ENCODE measurements around the gene GMPR2. TPM values are rescaled to one million over a fixed set of nuclear protein-coding genes. Genes with fewer than 3 reads are reported as not detected.

The GMPR2 gene
- total and polyA plus RNA-seq, 2 experiments from 2014 or later, result 60.6 to 70.6 TPM

GRCh38 chr14:24279301-24280186, 46.8 kb downstream of the GMPR2 start:
- H4K20me1 ChIP-seq (replicated peaks; ENCODE audit: insufficient read depth), result no peaks in the 10 kb centered on the region; the same call in 1 of the 2 replicates
- no peak for DNase-seq (ENCODE audit: low spot score)
- H2AFZ ChIP-seq, result no peak overlapping the region
- TF ChIP-seq, protein P1, sequence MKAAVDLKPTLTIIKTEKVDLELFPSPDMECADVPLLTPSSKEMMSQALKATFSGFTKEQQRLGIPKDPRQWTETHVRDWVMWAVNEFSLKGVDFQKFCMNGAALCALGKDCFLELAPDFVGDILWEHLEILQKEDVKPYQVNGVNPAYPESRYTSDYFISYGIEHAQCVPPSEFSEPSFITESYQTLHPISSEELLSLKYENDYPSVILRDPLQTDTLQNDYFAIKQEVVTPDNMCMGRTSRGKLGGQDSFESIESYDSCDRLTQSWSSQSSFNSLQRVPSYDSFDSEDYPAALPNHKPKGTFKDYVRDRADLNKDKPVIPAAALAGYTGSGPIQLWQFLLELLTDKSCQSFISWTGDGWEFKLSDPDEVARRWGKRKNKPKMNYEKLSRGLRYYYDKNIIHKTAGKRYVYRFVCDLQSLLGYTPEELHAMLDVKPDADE (IDR thresholded peaks at IDR 0.05), result no peak
- TF ChIP-seq CREB1 (CRISPR knock-in tag; IDR thresholded peaks at IDR 0.05; ENCODE audit: low read depth) (no peak), STAT1 (IDR thresholded peaks at IDR 0.05; ENCODE audit: unreplicated experiment) (no peak)
- TF ChIP-seq, protein P2, sequence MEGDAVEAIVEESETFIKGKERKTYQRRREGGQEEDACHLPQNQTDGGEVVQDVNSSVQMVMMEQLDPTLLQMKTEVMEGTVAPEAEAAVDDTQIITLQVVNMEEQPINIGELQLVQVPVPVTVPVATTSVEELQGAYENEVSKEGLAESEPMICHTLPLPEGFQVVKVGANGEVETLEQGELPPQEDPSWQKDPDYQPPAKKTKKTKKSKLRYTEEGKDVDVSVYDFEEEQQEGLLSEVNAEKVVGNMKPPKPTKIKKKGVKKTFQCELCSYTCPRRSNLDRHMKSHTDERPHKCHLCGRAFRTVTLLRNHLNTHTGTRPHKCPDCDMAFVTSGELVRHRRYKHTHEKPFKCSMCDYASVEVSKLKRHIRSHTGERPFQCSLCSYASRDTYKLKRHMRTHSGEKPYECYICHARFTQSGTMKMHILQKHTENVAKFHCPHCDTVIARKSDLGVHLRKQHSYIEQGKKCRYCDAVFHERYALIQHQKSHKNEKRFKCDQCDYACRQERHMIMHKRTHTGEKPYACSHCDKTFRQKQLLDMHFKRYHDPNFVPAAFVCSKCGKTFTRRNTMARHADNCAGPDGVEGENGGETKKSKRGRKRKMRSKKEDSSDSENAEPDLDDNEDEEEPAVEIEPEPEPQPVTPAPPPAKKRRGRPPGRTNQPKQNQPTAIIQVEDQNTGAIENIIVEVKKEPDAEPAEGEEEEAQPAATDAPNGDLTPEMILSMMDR (conservative IDR thresholded peaks at IDR 0.05; ENCODE audit: low read depth in 2 of 2), result peak; percentile 36 to 45
- H3K4me1 ChIP-seq (ENCODE audit: insufficient read depth), result no peaks in the 10 kb centered on the region
- no peak for ATAC-seq
- no peak overlapping the region for H3K27ac ChIP-seq (ENCODE audit: low read depth)
- no peaks in the 10 kb centered on the region; the same call in 2 of the 3 replicates for H3K4me1 Mint-ChIP-seq
- no peak overlapping the region for H3K4me2 ChIP-seq
- no peaks in the 10 kb centered on the region for H3K9me3 Mint-ChIP-seq
- H3K4me3 ChIP-seq, result no peak overlapping the region
- H3K27ac Mint-ChIP-seq, result 0 out of 2 replicates have a peak overlapping the region, but pooled peaks have one; percentile 60
- no peaks in the 10 kb centered on the region for H3K9me2 ChIP-seq (ENCODE audit: insufficient read depth)
- no peaks in the 10 kb centered on the region for H3F3A ChIP-seq (replicated peaks; ENCODE audit: low read depth)
- no peaks in the 10 kb centered on the region for H3K27me3 ChIP-seq (ENCODE audit: insufficient read depth)
- no peaks in the 10 kb centered on the region for H3K36me3 Mint-ChIP-seq (ENCODE audit: low read depth)
- H3K79me2 ChIP-seq (replicated peaks; ENCODE audit: insufficient read depth), result no peaks in the 10 kb centered on the region
- H3K27me3 Mint-ChIP-seq (ENCODE audit: insufficient read depth, low read depth, poor library complexity), result peaks cover 10% of the 10 kb centered on the region
- no peaks in the 10 kb centered on the region for H3K36me3 ChIP-seq (ENCODE audit: insufficient read depth)
- H3K4me3 Mint-ChIP-seq, result no peak overlapping the region

GRCh38 chr14:24280797-24281460, 48.2 kb downstream of the GMPR2 start:
- Histone ChIP-seq H3K27me3 (ENCODE audit: insufficient read depth) (no peaks in the 10 kb centered on the region), H3K4me1 (ENCODE audit: insufficient read depth) (no peaks in the 10 kb centered on the region), H3K4me2 (no peak overlapping the region), H3K79me2 (replicated peaks; ENCODE audit: insufficient read depth) (no peaks in the 10 kb centered on the region), H3K4me3 (no peak overlapping the region), H4K20me1 (replicated peaks; ENCODE audit: insufficient read depth) (no peaks in the 10 kb centered on the region; the same call in 1 of the 2 replicates), H3F3A (replicated peaks; ENCODE audit: low read depth) (no peaks in the 10 kb centered on the region), H2AFZ (no peak overlapping the region), H3K36me3 (ENCODE audit: insufficient read depth) (no peaks in the 10 kb centered on the region), H3K9me2 (ENCODE audit: insufficient read depth) (no peaks in the 10 kb centered on the region), H3K27ac (ENCODE audit: low read depth) (no peak overlapping the region)
- TF ChIP-seq ZNF331 (CRISPR knock-in tag; IDR thresholded peaks at IDR 0.05; ENCODE audit: low read depth) (no peak), ZNF462 (CRISPR knock-in tag; IDR thresholded peaks at IDR 0.05) (no peak), JUNB (IDR thresholded peaks at IDR 0.05; ENCODE audit: unreplicated experiment) (no peak)
- no peaks in the 10 kb centered on the region; the same call in 2 of the 3 replicates for H3K4me1 Mint-ChIP-seq
- ATAC-seq (no peak), DNase-seq (ENCODE audit: low spot score) (no peak)
- H3K36me3 Mint-ChIP-seq (ENCODE audit: low read depth), result no peaks in the 10 kb centered on the region
- H3K9me3 Mint-ChIP-seq, result no peaks in the 10 kb centered on the region
- 0 out of 2 replicates have a peak overlapping the region, but pooled peaks have one; percentile 8 for H3K27ac Mint-ChIP-seq
- H3K27me3 Mint-ChIP-seq (ENCODE audit: insufficient read depth, low read depth, poor library complexity), result peaks cover 8% of the 10 kb centered on the region
- H3K4me3 Mint-ChIP-seq, result no peak overlapping the region
